Neuronal stem cell (in vitro differentiated cells): ENCODE results near the gene CCNI.
"Not testable (repeated sequence)": the region's sequence is repeated elsewhere in the genome, so short reads cannot be mapped to it uniquely, and the experiment has no call there.

Experiments
- DNase-seq: peaks from one replicate; pipeline ENCODE4 v3.0.0-alpha.2; 2013; ENCODE audit warnings: low spot score
- H2AFZ ChIP-seq: one replicate; pipeline ENCODE4 v1.6.1; 2013; ENCODE audit warnings: mild to moderate bottlenecking, low read length, inconsistent platforms
- H2AK5ac ChIP-seq: 2 replicates; pipeline ENCODE4 v1.6.1; 2013; ENCODE audit warnings: low read depth, mild to moderate bottlenecking, inconsistent platforms, low read length, moderate library complexity, mixed read lengths
- H2BK120ac ChIP-seq: 2 replicates; pipeline ENCODE4 v1.6.1; 2013; ENCODE audit warnings: low read depth, mild to moderate bottlenecking, inconsistent platforms, low read length, moderate library complexity, mixed read lengths
- H2BK12ac ChIP-seq: one replicate; pipeline ENCODE4 v1.6.1; 2013; ENCODE audit warnings: low read length, inconsistent platforms
- H2BK15ac ChIP-seq: 2 replicates; pipeline ENCODE4 v1.6.1; 2013; ENCODE audit warnings: mild to moderate bottlenecking, low read length, inconsistent platforms, mixed read lengths
- H2BK5ac ChIP-seq: one replicate; pipeline ENCODE4 v1.6.1; 2013; ENCODE audit warnings: inconsistent platforms, mild to moderate bottlenecking, low read length, moderate library complexity
- H3K14ac ChIP-seq: one replicate; pipeline ENCODE4 v1.6.1; 2013; ENCODE audit warnings: low read length, inconsistent platforms
- H3K18ac ChIP-seq: 2 replicates; pipeline ENCODE4 v1.6.1; 2013; ENCODE audit warnings: low read length, inconsistent platforms
- H3K23ac ChIP-seq: 2 replicates; pipeline ENCODE4 v1.6.1; 2013; ENCODE audit warnings: low read depth, mild to moderate bottlenecking, mixed read lengths, low read length, inconsistent platforms; ENCODE audit not compliant: poor library complexity
- H3K27ac ChIP-seq: replicated peaks from 3 replicates; pipeline ENCODE4 v1.5.1; 2013; ENCODE audit warnings: low read length, inconsistent platforms
- H3K27me3 ChIP-seq, 3 experiments: 2 replicates each; pipeline ENCODE4 v1.6.1; 2013; ENCODE audit warnings: low read length in 3 of 3, mild to moderate bottlenecking in 2 of 3, inconsistent platforms in 1 of 3, low read depth in 1 of 3, mixed read lengths in 1 of 3, moderate library complexity in 1 of 3; ENCODE audit not compliant: control insufficient read depth in 3 of 3, insufficient read depth in 3 of 3
- H3K36me3 ChIP-seq, 2 donors: replicated peaks in 1 of 2; 2 replicates each; pipeline ENCODE4 v1.6.1; 2013; ENCODE audit warnings: low read length in 2 of 2; ENCODE audit not compliant: control insufficient read depth in 2 of 2, insufficient read depth in 2 of 2
- H3K4ac ChIP-seq: 2 replicates; pipeline ENCODE4 v1.6.1; 2013; ENCODE audit warnings: inconsistent platforms, mild to moderate bottlenecking, low read length, moderate library complexity
- H3K4me1 ChIP-seq, 2 donors: 1 replicate in 1 of 2; 2 replicates in 1 of 2; pipeline ENCODE4 v1.6.1; 2013; ENCODE audit warnings: low read length in 2 of 2, low read depth in 1 of 2; ENCODE audit not compliant: control insufficient read depth in 2 of 2, insufficient read depth in 1 of 2
- H3K4me2 ChIP-seq: one replicate; pipeline ENCODE4 v1.6.1; 2013; ENCODE audit warnings: mild to moderate bottlenecking, low read length, inconsistent platforms; ENCODE audit not compliant: insufficient read depth, poor library complexity, severe bottlenecking
- H3K4me3 ChIP-seq, 2 donors: 2 replicates each; pipeline ENCODE4 v1.5.1; 2013; ENCODE audit warnings: low read length in 2 of 2, mild to moderate bottlenecking in 2 of 2, inconsistent platforms in 1 of 2, moderate library complexity in 1 of 2
- H3K79me1 ChIP-seq: one replicate; pipeline ENCODE4 v1.6.1; 2013; ENCODE audit warnings: low read depth, mild to moderate bottlenecking, inconsistent platforms, low read length, moderate library complexity
- H3K9ac ChIP-seq: one replicate; pipeline ENCODE4 v1.6.1; 2013; ENCODE audit warnings: mild to moderate bottlenecking, low read depth, low read length, inconsistent platforms; ENCODE audit not compliant: poor library complexity
- H3K9me3 ChIP-seq, 2 donors: replicated peaks in 1 of 2; 2 replicates each; pipeline versions ENCODE3 to v1.6.1; 2013; ENCODE audit warnings: low read length in 2 of 2, mild to moderate bottlenecking in 2 of 2, inconsistent platforms in 1 of 2, low read depth in 1 of 2, mixed read lengths in 1 of 2, moderate library complexity in 1 of 2; ENCODE audit not compliant: control insufficient read depth in 2 of 2, insufficient read depth in 1 of 2
- H4K8ac ChIP-seq: one replicate; pipeline ENCODE4 v1.6.1; 2013; ENCODE audit warnings: low read depth, mild to moderate bottlenecking, inconsistent platforms, low read length, moderate library complexity
- H4K91ac ChIP-seq: one replicate; pipeline ENCODE4 v1.6.1; 2013; ENCODE audit warnings: low read length, low read depth, mild to moderate bottlenecking, inconsistent platforms; ENCODE audit not compliant: poor library complexity
- WGBS, 2 donors: extraction: QIAGEN DNeasy Blood & Tissue Kit; methylation state at CpG; one replicate each; pipeline ENCODE4 v1.1.7; 2013; ENCODE audit warnings: missing lambda C conversion rate in 2 of 2, mixed read lengths in 1 of 2; ENCODE audit not compliant: insufficient read length in 2 of 2, insufficient replicate concordance in 1 of 2; ENCODE audit errors: extremely low coverage in 2 of 2; 5-methylcytosine and 5-hydroxymethylcytosine counted together

The CCNI gene

GRCh38 chr4:77092975-77093374 lies 17.2 kb upstream of the CCNI start:
- Histone ChIP-seq H3K9ac (no peak overlapping the region), H4K8ac (no peak overlapping the region), H3K23ac (no peak overlapping the region), H3K9me3 (peaks cover 0 to 2% of the 10 kb centered on the region in 2 donors), H2BK5ac (no peak overlapping the region), H3K79me1 (no peaks in the 10 kb centered on the region), H3K4me2 (no peak overlapping the region), H3K4me3 (no peak overlapping the region), H3K14ac (no peak overlapping the region), H3K4me1 (no peaks in the 10 kb centered on the region), H2AFZ (no peak overlapping the region), H3K18ac (no peak overlapping the region), H2BK120ac (no peak overlapping the region), H3K27me3 (no peaks in the 10 kb centered on the region), H2AK5ac (no peak overlapping the region), H3K4ac (no peak overlapping the region), H4K91ac (no peak overlapping the region), H2BK12ac (no peak overlapping the region), H3K36me3 (no peaks in the 10 kb centered on the region), H2BK15ac (no peak overlapping the region), H3K27ac (no peak overlapping the region)
- DNase-seq = no peak
- no CpG with 5 or more reads among the region's 2 CpGs for WGBS, 2 donors

GRCh38 chr4:77089866-77090265 lies 14.1 kb upstream of the CCNI start:
- Histone ChIP-seq H3K14ac (no peak overlapping the region), H2BK15ac (no peak overlapping the region), H3K4me2 (no peak overlapping the region), H3K27ac (no peak overlapping the region), H3K79me1 (no peaks in the 10 kb centered on the region), H2BK120ac (no peak overlapping the region), H2BK12ac (no peak overlapping the region), H3K9ac (no peak overlapping the region), H3K23ac (no peak overlapping the region), H4K8ac (no peak overlapping the region), H3K4ac (no peak overlapping the region), H4K91ac (no peak overlapping the region), H3K36me3 (no peaks in the 10 kb centered on the region), H2AK5ac (no peak overlapping the region), H2AFZ (no peak overlapping the region), H3K4me1 (no peaks in the 10 kb centered on the region), H3K18ac (no peak overlapping the region), H3K4me3 (no peak overlapping the region), H3K9me3 (peaks cover 0 to 2% of the 10 kb centered on the region in 2 donors), H3K27me3 (no peaks in the 10 kb centered on the region), H2BK5ac (no peak overlapping the region)
- DNase-seq = no peak

- WGBS, 2 donors = no CpG with 5 or more reads among the region's 1 CpG
These were observed 11.2 kb upstream of the CCNI start for GRCh38 chr4:77087027-77087426.

GRCh38 chr4:77084019-77084639 lies 8.3 kb upstream of the CCNI start:
- H2BK12ac ChIP-seq = no peak overlapping the region
- H3K9ac ChIP-seq = no peak overlapping the region
- H3K27ac ChIP-seq = no peak overlapping the region
- H4K91ac ChIP-seq = no peak overlapping the region
- H3K27me3 ChIP-seq = no peaks in the 10 kb centered on the region
- H4K8ac ChIP-seq = no peak overlapping the region
- no peak overlapping the region for H3K18ac ChIP-seq
- WGBS, 2 donors = no CpG with 5 or more reads among the region's 10 CpGs
- no peaks in the 10 kb centered on the region for H3K9me3 ChIP-seq
- H2AK5ac ChIP-seq = no peak overlapping the region
- DNase-seq = no peak
- H2AFZ ChIP-seq = no peak overlapping the region
- no peak overlapping the region for H3K23ac ChIP-seq
- no peaks in the 10 kb centered on the region for H3K4me1 ChIP-seq
- H3K79me1 ChIP-seq = no peaks in the 10 kb centered on the region
- no peak overlapping the region for H3K4ac ChIP-seq
- no peak overlapping the region for H2BK120ac ChIP-seq
- H3K4me3 ChIP-seq = no peak overlapping the region
- no peak overlapping the region for H3K14ac ChIP-seq
- no peak overlapping the region for H3K4me2 ChIP-seq
- H3K36me3 ChIP-seq = no peaks in the 10 kb centered on the region
- H2BK5ac ChIP-seq = no peak overlapping the region
- H2BK15ac ChIP-seq = no peak overlapping the region

More at GRCh38 chr4:77087027-77087426, 11.2 kb upstream of the CCNI start:
- H3K9me3 ChIP-seq, H3K4me2 ChIP-seq, H4K8ac ChIP-seq, H3K4ac ChIP-seq, H3K27ac ChIP-seq, H3K23ac ChIP-seq, H2BK12ac ChIP-seq, H3K27me3 ChIP-seq, H3K36me3 ChIP-seq, H3K4me3 ChIP-seq, H3K14ac ChIP-seq, H3K18ac ChIP-seq, H3K4me1 ChIP-seq, DNase-seq, H3K79me1 ChIP-seq, H3K9ac ChIP-seq, H2BK15ac ChIP-seq, H4K91ac ChIP-seq, H2AK5ac ChIP-seq, H2BK120ac ChIP-seq, H2BK5ac ChIP-seq, H2AFZ ChIP-seq: not testable (repeated sequence)
